Colonic mucosa (tissue), 4 donors: Measurements from ENCODE around the gene HORMAD1. TPM values are rescaled to one million over a fixed set of nuclear protein-coding genes. Genes with fewer than 3 reads are reported as not detected.

Experiments
- DNase-seq: peaks from one replicate; pipeline ENCODE4 v3.0.0-alpha.2; 2020
- H3K27ac ChIP-seq: fragments of 200-600 bp; one replicate; pipeline ENCODE4 v1.8.0; 2021
- H3K27me3 ChIP-seq: fragments of 200-600 bp; one replicate; pipeline ENCODE4 v1.8.0; 2021
- H3K36me3 ChIP-seq: fragments of 200-600 bp; one replicate; pipeline ENCODE4 v1.8.0; 2021
- H3K4me1 ChIP-seq: fragments of 200-600 bp; one replicate; pipeline ENCODE4 v1.8.0; 2021; ENCODE audit warnings: mild to moderate bottlenecking
- H3K4me3 ChIP-seq: fragments of 200-600 bp; one replicate; pipeline ENCODE4 v1.8.0; 2021
- H3K9ac ChIP-seq, 2 donors: one replicate each; pipeline ENCODE4 v1.7.0; 2013; ENCODE audit warnings: control low read depth in 2 of 2, low read depth in 2 of 2, low read length in 2 of 2
- H3K9me3 ChIP-seq: fragments of 200-600 bp; one replicate; pipeline ENCODE4 v1.8.0; 2021
- CTCF ChIP-seq: fragments of 200-600 bp; IDR thresholded peaks from one replicate; pipeline ENCODE4 v1.8.0; 2022; ENCODE audit warnings: antibody characterized with exemption, mild to moderate bottlenecking
- intact Hi-C: fragments of 100-400 bp; cut with DNase I; formaldehyde crosslinking; loops from one replicate; pipeline ENCODE4 v1.14.1; 2022
- total RNA-seq, 2 donors: library from RNA; stranded (reverse); fragmentation: NEBNext Ultra II Directional in 1 of 2; extraction: Animal tissue kit (Norgen Biotek cat#: 25700) in 1 of 2; gene quantifications; one replicate each; pipeline ENCODE4 v1.2.1, GENCODE V29; 2021
- donor health status: healthy.
- donor health status: DM: no; HTN: no; CAD: no.
- donor health status: DM: no; HTN: no; CAD: no.

HORMAD1 gene
- total RNA-seq, 2 donors from 2014 or later = 1.1 TPM; not detected in 1

- H3K9ac ChIP-seq = no peak overlapping the region
- H3K27me3 ChIP-seq = no peaks in the 10 kb centered on the region
- DNase-seq = no peak
- H3K4me3 ChIP-seq = no peak overlapping the region
- no peak for TF ChIP-seq CTCF
- no peaks in the 10 kb centered on the region for H3K36me3 ChIP-seq
- no peaks in the 10 kb centered on the region for H3K9me3 ChIP-seq
- peaks cover 6% of the 10 kb centered on the region for H3K4me1 ChIP-seq
- no peak overlapping the region for H3K27ac ChIP-seq
- intact Hi-C loops = no loop called here
Measured at GRCh38 chr1:150688763-150689162, 31.9 kb downstream of the HORMAD1 start.

- H3K36me3 ChIP-seq = no peaks in the 10 kb centered on the region
- no peaks in the 10 kb centered on the region for H3K9me3 ChIP-seq
- H3K27me3 ChIP-seq = no peaks in the 10 kb centered on the region
- no peak for TF ChIP-seq CTCF
- intact Hi-C loops = no loop called here
- no peak overlapping the region for H3K4me3 ChIP-seq
- peaks cover 6% of the 10 kb centered on the region for H3K4me1 ChIP-seq
- H3K27ac ChIP-seq = peak overlapping the region; percentile 43
- DNase-seq = peak; percentile 63
- H3K9ac ChIP-seq = no peak overlapping the region
Measured at GRCh38 chr1:150686275-150686674, 34.4 kb downstream of the HORMAD1 start.

- peaks cover 6% of the 10 kb centered on the region for H3K4me1 ChIP-seq
- no peak overlapping the region for H3K27ac ChIP-seq
- TF ChIP-seq CTCF = no peak
- no peaks in the 10 kb centered on the region for H3K9me3 ChIP-seq
- H3K27me3 ChIP-seq = no peaks in the 10 kb centered on the region
- intact Hi-C loops = no loop called here
- H3K36me3 ChIP-seq = no peaks in the 10 kb centered on the region
- no peak for DNase-seq
- H3K9ac ChIP-seq = no peak overlapping the region
- no peak overlapping the region for H3K4me3 ChIP-seq
Measured at GRCh38 chr1:150683914-150684313, 36.8 kb downstream of the HORMAD1 start.

- no peak for TF ChIP-seq CTCF
- H3K27ac ChIP-seq = no peak overlapping the region
- no peak overlapping the region for H3K9ac ChIP-seq
- no peak for DNase-seq
- no peaks in the 10 kb centered on the region for H3K4me1 ChIP-seq
- intact Hi-C loops = no loop called here
- no peak overlapping the region for H3K4me3 ChIP-seq
- H3K36me3 ChIP-seq = no peaks in the 10 kb centered on the region
- H3K9me3 ChIP-seq = no peaks in the 10 kb centered on the region
- no peaks in the 10 kb centered on the region for H3K27me3 ChIP-seq
Measured at GRCh38 chr1:150678988-150679387, 41.7 kb downstream of the HORMAD1 start.

GRCh38 chr1:150674881-150675280, 45.8 kb downstream of the HORMAD1 start:
- H3K36me3 ChIP-seq = no peaks in the 10 kb centered on the region
- no peak for DNase-seq
- H3K9ac ChIP-seq = no peak overlapping the region
- no peak for TF ChIP-seq CTCF
- H3K27me3 ChIP-seq = no peaks in the 10 kb centered on the region
- intact Hi-C loops = no loop called here
- no peak overlapping the region for H3K27ac ChIP-seq
- no peaks in the 10 kb centered on the region for H3K9me3 ChIP-seq
- H3K4me1 ChIP-seq = peaks cover 5% of the 10 kb centered on the region
- H3K4me3 ChIP-seq = no peak overlapping the region

GRCh38 chr1:150663321-150663720, 57.4 kb downstream of the HORMAD1 start:
- TF ChIP-seq CTCF = no peak
- no peaks in the 10 kb centered on the region for H3K4me1 ChIP-seq
- H3K9ac ChIP-seq = no peak overlapping the region
- H3K27me3 ChIP-seq = no peaks in the 10 kb centered on the region
- DNase-seq = no peak
- intact Hi-C loops = no loop called here
- H3K36me3 ChIP-seq = no peaks in the 10 kb centered on the region
- no peaks in the 10 kb centered on the region for H3K9me3 ChIP-seq
- no peak overlapping the region for H3K27ac ChIP-seq
- no peak overlapping the region for H3K4me3 ChIP-seq
